Endothelial cell (in vitro differentiated cells): ENCODE measurements around the gene LSM3. TPM values are rescaled to one million over a fixed set of nuclear protein-coding genes. Genes with fewer than 3 reads are reported as not detected.

Experiments
- DNase-seq: peaks from one replicate; pipeline ENCODE4 v3.0.0; 2021; ENCODE audit warnings: low spot score
- H3K27ac Mint-ChIP-seq: one replicate; pipeline ENCODE4 v1.8.0; 2021; ENCODE audit warnings: mixed read lengths, inconsistent platforms; ENCODE audit not compliant: unreplicated experiment
- H3K27me3 Mint-ChIP-seq: one replicate; pipeline ENCODE4 v1.8.0; 2021; ENCODE audit warnings: mild to moderate bottlenecking, moderate library complexity, mixed read lengths, inconsistent platforms; ENCODE audit not compliant: unreplicated experiment
- H3K36me3 Mint-ChIP-seq: one replicate; pipeline ENCODE4 v1.8.0; 2021; ENCODE audit warnings: mild to moderate bottlenecking, low read depth, mixed read lengths, inconsistent platforms; ENCODE audit not compliant: unreplicated experiment
- H3K4me1 Mint-ChIP-seq: one replicate; pipeline ENCODE4 v1.8.0; 2021; ENCODE audit warnings: mild to moderate bottlenecking, mixed read lengths, inconsistent platforms; ENCODE audit not compliant: unreplicated experiment
- H3K4me3 Mint-ChIP-seq: one replicate; pipeline ENCODE4 v1.8.0; 2021; ENCODE audit warnings: mild to moderate bottlenecking, mixed read lengths, inconsistent platforms; ENCODE audit not compliant: unreplicated experiment
- H3K9me3 Mint-ChIP-seq: one replicate; pipeline ENCODE4 v1.8.0; 2021; ENCODE audit warnings: mixed read lengths, inconsistent platforms; ENCODE audit not compliant: unreplicated experiment
- total RNA-seq: library from RNA; stranded (reverse); fragmentation: NEBNext Ultra II Directional; extraction: Animal tissue kit (Norgen Biotek cat#: 25700); gene quantifications from one replicate; pipeline ENCODE4 v1.2.1, GENCODE V29; 2021; ENCODE audit not compliant: unreplicated experiment
- TF ChIP-seq, protein P1 (sequence below): fragments of 200-600 bp; sonication (generic); IDR thresholded peaks from one replicate; pipeline ENCODE4 v1.5.0; 2021; ENCODE audit warnings: antibody characterized with exemption; ENCODE audit not compliant: unreplicated experiment

Gene LSM3
- total RNA-seq, 1 donor from 2014 or later = 14.7 TPM

DNA sequence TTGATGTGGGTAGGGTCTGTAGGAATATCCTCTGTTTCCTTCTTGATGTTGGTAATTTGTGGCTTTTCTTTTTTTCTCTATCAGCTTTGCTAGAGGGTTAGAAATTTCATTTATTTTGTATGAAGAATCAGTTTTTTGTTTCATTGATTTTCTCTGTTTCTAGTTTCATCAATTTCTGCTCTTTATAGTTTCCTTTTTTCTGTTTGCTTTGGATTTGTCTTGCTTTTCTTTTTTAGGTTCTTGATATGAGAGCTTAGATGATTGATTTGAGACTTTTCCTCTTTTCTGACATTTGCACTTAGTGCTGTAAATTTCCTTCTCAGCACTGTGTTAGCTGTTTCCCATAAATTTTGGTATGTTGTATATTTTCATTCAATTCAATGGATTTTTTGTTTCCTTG is 61.3 kb downstream of the LSM3 start:
- Mint-ChIP-seq H3K36me3 (peaks cover 3% of the 10 kb centered on the region), H3K27ac (no peak overlapping the region), H3K9me3 (no peaks in the 10 kb centered on the region), H3K27me3 (peaks cover 5% of the 10 kb centered on the region), H3K4me3 (no peak overlapping the region), H3K4me1 (peaks cover 6% of the 10 kb centered on the region)
- DNase-seq = no peak
- TF ChIP-seq, protein P1, sequence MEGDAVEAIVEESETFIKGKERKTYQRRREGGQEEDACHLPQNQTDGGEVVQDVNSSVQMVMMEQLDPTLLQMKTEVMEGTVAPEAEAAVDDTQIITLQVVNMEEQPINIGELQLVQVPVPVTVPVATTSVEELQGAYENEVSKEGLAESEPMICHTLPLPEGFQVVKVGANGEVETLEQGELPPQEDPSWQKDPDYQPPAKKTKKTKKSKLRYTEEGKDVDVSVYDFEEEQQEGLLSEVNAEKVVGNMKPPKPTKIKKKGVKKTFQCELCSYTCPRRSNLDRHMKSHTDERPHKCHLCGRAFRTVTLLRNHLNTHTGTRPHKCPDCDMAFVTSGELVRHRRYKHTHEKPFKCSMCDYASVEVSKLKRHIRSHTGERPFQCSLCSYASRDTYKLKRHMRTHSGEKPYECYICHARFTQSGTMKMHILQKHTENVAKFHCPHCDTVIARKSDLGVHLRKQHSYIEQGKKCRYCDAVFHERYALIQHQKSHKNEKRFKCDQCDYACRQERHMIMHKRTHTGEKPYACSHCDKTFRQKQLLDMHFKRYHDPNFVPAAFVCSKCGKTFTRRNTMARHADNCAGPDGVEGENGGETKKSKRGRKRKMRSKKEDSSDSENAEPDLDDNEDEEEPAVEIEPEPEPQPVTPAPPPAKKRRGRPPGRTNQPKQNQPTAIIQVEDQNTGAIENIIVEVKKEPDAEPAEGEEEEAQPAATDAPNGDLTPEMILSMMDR = no peak

DNA sequence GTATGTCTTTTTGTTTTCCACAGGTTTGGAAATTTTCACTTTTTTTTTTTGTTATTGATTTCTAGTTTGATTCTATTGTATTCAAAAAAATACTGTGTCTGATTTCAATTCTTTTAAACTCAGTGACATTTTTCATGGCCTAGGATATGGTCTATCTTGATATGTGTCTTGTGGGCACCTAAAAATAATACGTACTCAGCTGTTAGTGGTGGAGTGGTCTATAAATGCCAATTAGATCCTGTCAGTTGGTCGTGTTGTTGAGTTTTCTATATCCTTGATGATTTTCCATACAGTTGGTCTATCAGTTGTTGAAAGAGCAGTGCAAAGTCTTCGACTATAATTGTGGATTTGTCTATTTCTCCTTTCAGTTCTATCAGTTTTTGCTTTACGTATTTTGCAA is 61.7 kb downstream of the LSM3 start:
- TF ChIP-seq, protein P1 = no peak
- H3K36me3 Mint-ChIP-seq = no peaks in the 10 kb centered on the region
- no peak overlapping the region for H3K27ac Mint-ChIP-seq
- H3K27me3 Mint-ChIP-seq = peaks cover 3% of the 10 kb centered on the region
- DNase-seq = no peak
- no peak overlapping the region for H3K4me3 Mint-ChIP-seq
- H3K9me3 Mint-ChIP-seq = no peaks in the 10 kb centered on the region
- peaks cover 2% of the 10 kb centered on the region for H3K4me1 Mint-ChIP-seq

DNA sequence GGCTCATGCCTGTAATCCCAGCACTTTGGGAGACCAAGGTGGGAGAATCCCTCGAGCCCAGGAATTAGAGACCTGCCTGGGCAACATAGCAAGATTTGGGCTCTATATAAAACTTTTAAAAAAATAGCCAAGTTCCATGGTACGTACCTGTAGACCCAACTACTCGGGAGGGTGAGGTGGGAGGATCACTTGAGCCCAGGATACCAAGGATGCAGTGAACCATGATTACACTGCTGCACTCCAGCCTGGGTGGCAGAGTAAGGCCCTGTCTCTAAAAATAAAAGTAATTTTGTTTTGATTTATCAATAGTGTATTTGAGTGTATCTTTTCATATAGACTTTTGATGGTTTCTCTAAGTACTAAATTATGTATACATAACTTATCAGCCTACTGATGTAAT is 63.1 kb downstream of the LSM3 start:
- Mint-ChIP-seq H3K27ac (no peak overlapping the region), H3K4me3 (no peak overlapping the region), H3K27me3 (peaks cover 3% of the 10 kb centered on the region), H3K36me3 (no peaks in the 10 kb centered on the region), H3K4me1 (peaks cover 9% of the 10 kb centered on the region), H3K9me3 (no peaks in the 10 kb centered on the region)
- TF ChIP-seq, protein P1 = no peak
- no peak for DNase-seq

DNA sequence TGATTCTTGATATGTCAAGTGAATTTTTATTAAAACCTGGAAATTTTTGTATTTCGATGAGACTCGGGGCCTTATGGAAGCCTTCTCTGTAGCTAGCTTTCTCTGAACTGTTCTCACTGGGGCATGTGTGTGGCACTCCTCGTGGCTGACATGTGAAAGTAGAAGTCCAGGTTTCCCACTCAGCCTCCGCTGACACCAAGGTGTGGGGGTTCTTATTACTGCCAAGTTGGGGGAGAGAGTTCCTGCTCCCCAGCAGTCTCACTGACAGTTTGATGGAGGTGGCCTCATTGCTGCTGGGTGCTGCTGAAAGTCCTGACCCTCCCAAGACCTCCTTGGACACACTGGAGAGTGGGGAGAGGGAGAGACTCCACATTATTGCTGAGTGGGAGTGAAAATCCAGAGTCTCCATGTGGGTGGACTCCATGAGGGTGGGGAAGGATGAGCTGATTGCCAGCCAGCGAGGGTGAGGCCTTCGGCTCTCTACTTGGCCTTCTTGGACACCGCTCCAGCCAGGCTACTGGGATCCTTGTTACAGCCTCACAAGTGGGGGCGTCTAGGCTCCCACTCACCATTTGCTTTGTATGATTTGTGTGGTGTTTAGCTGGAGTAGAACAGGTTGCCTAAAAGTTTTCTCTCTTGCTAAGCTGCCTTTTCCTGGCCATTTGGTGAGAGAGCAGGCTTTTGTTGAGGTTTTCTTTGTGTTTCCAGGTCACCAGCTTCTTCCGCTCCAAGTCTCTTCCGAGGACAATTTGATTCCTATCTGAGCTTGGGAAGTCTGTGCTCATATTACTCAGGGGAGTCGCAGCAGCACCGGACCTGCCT is 64.1 kb downstream of the LSM3 start:
- no peak overlapping the region for H3K27ac Mint-ChIP-seq
- H3K27me3 Mint-ChIP-seq = peaks cover 3% of the 10 kb centered on the region
- TF ChIP-seq, protein P1 = no peak

DNA sequence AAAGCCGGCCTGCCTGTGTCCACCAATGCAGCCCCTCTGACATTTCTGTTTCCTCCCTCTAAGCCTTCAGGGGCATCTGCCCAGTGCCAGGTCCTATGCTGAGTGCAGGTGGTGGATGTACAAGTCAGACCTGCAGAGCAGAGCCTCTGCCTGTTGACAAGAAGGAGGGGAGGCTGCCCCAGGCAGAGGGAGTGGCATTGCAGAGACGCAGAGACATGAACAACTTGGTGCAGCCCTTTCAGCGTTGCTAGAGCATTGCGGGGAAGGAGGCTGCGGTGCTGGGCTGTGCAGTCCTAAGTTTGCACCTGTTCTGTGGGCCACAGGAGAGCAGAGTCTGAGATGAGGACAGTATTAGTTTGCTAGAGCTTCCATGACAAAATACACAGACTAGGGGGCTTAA is 65.2 kb downstream of the LSM3 start:
- Mint-ChIP-seq H3K27me3 (peaks cover 3% of the 10 kb centered on the region), H3K4me1 (peaks cover 19% of the 10 kb centered on the region), H3K27ac (no peak overlapping the region), H3K4me3 (no peak overlapping the region), H3K9me3 (no peaks in the 10 kb centered on the region), H3K36me3 (no peaks in the 10 kb centered on the region)
- no peak for DNase-seq
- TF ChIP-seq, protein P1 = no peak

More for the DNA sequence above, 64.1 kb downstream of the LSM3 start:
- DNase-seq = no peak
- Mint-ChIP-seq H3K36me3 (no peaks in the 10 kb centered on the region), H3K9me3 (no peaks in the 10 kb centered on the region), H3K4me3 (no peak overlapping the region), H3K4me1 (peaks cover 18% of the 10 kb centered on the region)
